Lower leg skin (tissue), 4 donors: ENCODE measurements around the gene UCKL1. TPM values are rescaled to one million over a fixed set of nuclear protein-coding genes. Genes with fewer than 3 reads are reported as not detected.
"Not testable (repeated sequence)": the region's sequence is repeated elsewhere in the genome, so short reads cannot be mapped to it uniquely, and the experiment has no call there.

Source experiments
- DNase-seq, 2 donors: peaks; one replicate each; pipeline ENCODE4 v3.0.0-alpha.2; 2019; ENCODE audit warnings: low spot score in 2 of 2
- H3K4me3 ChIP-seq: fragments of 200-600 bp; sonication (generic); 2 replicates; pipeline ENCODE4 v1.5.1; 2017; ENCODE audit warnings: mild to moderate bottlenecking, low read depth; ENCODE audit not compliant: poor library complexity, severe bottlenecking
- CTCF ChIP-seq, 3 donors: fragments of 450-650 bp; IDR thresholded peaks; one replicate each; pipeline ENCODE4 v1.5.1; 2016; ENCODE audit warnings: antibody characterized with exemption in 3 of 3, mild to moderate bottlenecking in 3 of 3, moderate library complexity in 2 of 3
- POLR2A ChIP-seq, 2 donors: fragments of 450-650 bp; IDR thresholded peaks; one replicate each; pipeline ENCODE4 v1.6.1; 2016 to 2017; ENCODE audit warnings: antibody characterized with exemption in 2 of 2, mild to moderate bottlenecking in 1 of 2, moderate library complexity in 1 of 2
- WGBS, 2 donors: methylation state at CpG; one replicate each; pipeline ENCODE4 v1.1.5; 2018; 5-methylcytosine and 5-hydroxymethylcytosine counted together
- intact Hi-C: fragments of 100-400 bp; cut with DNase I; formaldehyde crosslinking; loops from one replicate; pipeline ENCODE4 v1.15.0; 2023; ENCODE audit warnings: low total_unique reads
- total RNA-seq, 4 donors: library from RNA; depleted of rRNA; stranded (reverse); fragments of >200 nt; gene quantifications; one replicate each; pipeline ENCODE4 v1.1.0, GENCODE V29; 2016

UCKL1 gene
- total RNA-seq, 4 donors from 2014 or later = 28.1 to 44.3 (median 33.6) TPM

- intact Hi-C loops = no loop called here
- no peak overlapping the region for H3K4me3 ChIP-seq
- TF ChIP-seq POLR2A (IDR thresholded peaks at IDR 0.05) = no peak
- no peak for TF ChIP-seq CTCF (IDR thresholded peaks at IDR 0.05)
- 95% methylated on average over 11 of the region's 11 CpGs for WGBS, 2 donors
- no peak for DNase-seq
Measured at GRCh38 chr20:63917811-63918210, 38.4 kb downstream of the UCKL1 start.

- intact Hi-C loops, H3K4me3 ChIP-seq, DNase-seq: not testable (repeated sequence)
- WGBS, 2 donors = 85 to 91% methylated on average over 8 of the region's 8 CpGs
Measured at GRCh38 chr20:63916371-63916939, 39.8 kb downstream of the UCKL1 start.

- WGBS, 2 donors = 92 to 93% methylated on average over 6 of the region's 6 CpGs
- DNase-seq = no peak
- intact Hi-C loops = no loop called here
- TF ChIP-seq POLR2A (IDR thresholded peaks at IDR 0.05) (no peak), CTCF (IDR thresholded peaks at IDR 0.05) (no peak)
- H3K4me3 ChIP-seq = no peak overlapping the region
Measured at GRCh38 chr20:63915471-63915870, 40.7 kb downstream of the UCKL1 start.

GRCh38 chr20:63913768-63914167, 42.4 kb downstream of the UCKL1 start:
- 96% methylated on average over 12 of the region's 12 CpGs for WGBS, 2 donors
- TF ChIP-seq POLR2A (IDR thresholded peaks at IDR 0.05) (no peak), CTCF (IDR thresholded peaks at IDR 0.05) (no peak)
- no peak for DNase-seq
- no peak overlapping the region for H3K4me3 ChIP-seq
- intact Hi-C loops = no loop called here

GRCh38 chr20:63911176-63911575, 45.0 kb downstream of the UCKL1 start:
- TF ChIP-seq CTCF (IDR thresholded peaks at IDR 0.05) (no peak), POLR2A (IDR thresholded peaks at IDR 0.05) (no peak)
- DNase-seq = no peak
- H3K4me3 ChIP-seq = no peak overlapping the region
- 19 to 29% methylated on average over 12 of the region's 12 CpGs for WGBS, 2 donors
- intact Hi-C loops = no loop called here

GRCh38 chr20:63908008-63908682, 48.1 kb downstream of the UCKL1 start:
- DNase-seq = no peak
- TF ChIP-seq CTCF (IDR thresholded peaks at IDR 0.05) = no peak
- TF ChIP-seq POLR2A (IDR thresholded peaks at IDR 0.05) = no peak

More at GRCh38 chr20:63908008-63908682, 48.1 kb downstream of the UCKL1 start:
- intact Hi-C loops = no loop called here
- H3K4me3 ChIP-seq = no peak overlapping the region
- 74 to 76% methylated on average over 16 of the region's 16 CpGs for WGBS, 2 donors
